Loucy (cell line): ENCODE measurements around the gene SLC25A21.

Experiments
- H2AFZ ChIP-seq: fragments of 200-600 bp; sonication (generic); 2 replicates; pipeline ENCODE4 v1.6.0; 2016; ENCODE audit warnings: antibody characterized with exemption, mild to moderate bottlenecking, low read length, moderate library complexity
- H3F3A ChIP-seq: fragments of 200-600 bp; 2 replicates; pipeline ENCODE4 v1.6.0; 2016; ENCODE audit warnings: antibody characterized with exemption, low read depth, mild to moderate bottlenecking
- H3K27me3 ChIP-seq: fragments of 200-600 bp; sonication (generic); 2 replicates; pipeline ENCODE4 v1.6.1; 2014; ENCODE audit warnings: low read length, mild to moderate bottlenecking; ENCODE audit not compliant: insufficient read depth, poor library complexity, severe bottlenecking
- H3K36me3 ChIP-seq: fragments of 200-600 bp; sonication (generic); 2 replicates; pipeline ENCODE4 v1.6.1; 2016; ENCODE audit warnings: low read length; ENCODE audit not compliant: insufficient read depth
- H3K4me1 ChIP-seq: fragments of 200-600 bp; sonication (generic); 2 replicates; pipeline ENCODE4 v1.5.1; 2014; ENCODE audit warnings: low read length, mild to moderate bottlenecking; ENCODE audit not compliant: insufficient read depth, poor library complexity, severe bottlenecking
- H3K4me2 ChIP-seq: fragments of 200-600 bp; sonication (generic); 2 replicates; pipeline ENCODE4 v1.6.0; 2014; ENCODE audit warnings: antibody characterized with exemption, low read length, low read depth, mild to moderate bottlenecking; ENCODE audit not compliant: poor library complexity, severe bottlenecking
- H3K4me3 ChIP-seq: fragments of 200-600 bp; sonication (generic); 2 replicates; pipeline ENCODE4 v1.5.1; 2014; ENCODE audit warnings: low read length, mild to moderate bottlenecking, mixed read lengths; ENCODE audit not compliant: poor library complexity, severe bottlenecking
- H3K79me2 ChIP-seq: fragments of 200-600 bp; sonication (generic); 2 replicates; pipeline ENCODE4 v1.6.1; 2014; ENCODE audit warnings: low read length; ENCODE audit not compliant: insufficient read depth
- H3K9ac ChIP-seq: fragments of 200-600 bp; sonication (generic); 2 replicates; pipeline ENCODE4 v1.6.0; 2014; ENCODE audit warnings: mild to moderate bottlenecking, low read depth, low read length, moderate library complexity; ENCODE audit not compliant: poor library complexity, severe bottlenecking
- H3K9me2 ChIP-seq: fragments of 200-600 bp; sonication (generic); replicated peaks from 2 replicates; pipeline ENCODE4 v1.6.1; 2016; ENCODE audit warnings: low read depth, low read length, mixed read lengths
- H3K9me3 ChIP-seq: fragments of 200-600 bp; sonication (generic); 2 replicates; pipeline ENCODE4 v1.6.1; 2014; ENCODE audit warnings: mild to moderate bottlenecking, antibody characterized with exemption, low read length, low read depth; ENCODE audit not compliant: insufficient read depth
- H4K20me1 ChIP-seq: fragments of 200-600 bp; sonication (generic); 2 replicates; pipeline ENCODE4 v1.6.0; 2014; ENCODE audit warnings: antibody characterized with exemption, low read length, mild to moderate bottlenecking; ENCODE audit not compliant: insufficient read depth, poor library complexity, severe bottlenecking
- EZH2phosphoT487 ChIP-seq: fragments of 200-600 bp; IDR thresholded peaks from 2 replicates; pipeline ENCODE4 v1.6.1; 2018; ENCODE audit warnings: antibody characterized with exemption, mild to moderate bottlenecking, moderate library complexity, borderline replicate concordance
- TF ChIP-seq, protein P1 (sequence below): fragments of 200-600 bp; sonication (generic); conservative IDR thresholded peaks from 2 replicates; pipeline ENCODE4 v1.5.1; 2014; ENCODE audit warnings: mild to moderate bottlenecking, antibody characterized with exemption, low read length

SLC25A21 gene

DNA sequence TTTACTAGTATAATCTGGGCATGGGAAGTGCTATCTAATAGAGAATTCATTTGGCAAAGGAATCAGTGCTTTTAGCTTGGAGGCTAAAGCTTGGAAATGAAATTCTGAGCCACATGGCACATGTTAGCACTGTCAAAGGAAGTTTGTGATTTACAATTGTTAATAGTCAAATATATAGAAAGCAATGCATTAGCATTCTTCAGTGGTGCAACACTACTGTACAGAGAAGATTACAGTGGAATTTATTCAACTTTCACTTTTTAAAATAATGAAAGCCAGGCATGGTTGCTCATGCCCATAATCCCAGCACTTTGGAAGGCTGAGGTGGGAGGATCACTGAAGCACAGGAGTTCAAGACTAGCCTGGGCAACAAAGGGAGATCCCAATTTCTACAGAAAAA, 464.8 kb downstream of the SLC25A21 start:
- no peaks in the 10 kb centered on the region for H3K9me3 ChIP-seq
- H3K36me3 ChIP-seq = no peaks in the 10 kb centered on the region
- H3K9ac ChIP-seq = no peak overlapping the region
- H3K27me3 ChIP-seq = no peaks in the 10 kb centered on the region
- H3K4me1 ChIP-seq = no peaks in the 10 kb centered on the region
- no peaks in the 10 kb centered on the region for H3K9me2 ChIP-seq
- no peaks in the 10 kb centered on the region for H4K20me1 ChIP-seq
- no peaks in the 10 kb centered on the region for H3K79me2 ChIP-seq
- H3F3A ChIP-seq = no peaks in the 10 kb centered on the region
- no peak overlapping the region for H3K4me3 ChIP-seq
- no peak overlapping the region for H2AFZ ChIP-seq
- H3K4me2 ChIP-seq = no peak overlapping the region
- no peak for TF ChIP-seq EZH2phosphoT487
- TF ChIP-seq, protein P1, sequence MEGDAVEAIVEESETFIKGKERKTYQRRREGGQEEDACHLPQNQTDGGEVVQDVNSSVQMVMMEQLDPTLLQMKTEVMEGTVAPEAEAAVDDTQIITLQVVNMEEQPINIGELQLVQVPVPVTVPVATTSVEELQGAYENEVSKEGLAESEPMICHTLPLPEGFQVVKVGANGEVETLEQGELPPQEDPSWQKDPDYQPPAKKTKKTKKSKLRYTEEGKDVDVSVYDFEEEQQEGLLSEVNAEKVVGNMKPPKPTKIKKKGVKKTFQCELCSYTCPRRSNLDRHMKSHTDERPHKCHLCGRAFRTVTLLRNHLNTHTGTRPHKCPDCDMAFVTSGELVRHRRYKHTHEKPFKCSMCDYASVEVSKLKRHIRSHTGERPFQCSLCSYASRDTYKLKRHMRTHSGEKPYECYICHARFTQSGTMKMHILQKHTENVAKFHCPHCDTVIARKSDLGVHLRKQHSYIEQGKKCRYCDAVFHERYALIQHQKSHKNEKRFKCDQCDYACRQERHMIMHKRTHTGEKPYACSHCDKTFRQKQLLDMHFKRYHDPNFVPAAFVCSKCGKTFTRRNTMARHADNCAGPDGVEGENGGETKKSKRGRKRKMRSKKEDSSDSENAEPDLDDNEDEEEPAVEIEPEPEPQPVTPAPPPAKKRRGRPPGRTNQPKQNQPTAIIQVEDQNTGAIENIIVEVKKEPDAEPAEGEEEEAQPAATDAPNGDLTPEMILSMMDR = no peak

DNA sequence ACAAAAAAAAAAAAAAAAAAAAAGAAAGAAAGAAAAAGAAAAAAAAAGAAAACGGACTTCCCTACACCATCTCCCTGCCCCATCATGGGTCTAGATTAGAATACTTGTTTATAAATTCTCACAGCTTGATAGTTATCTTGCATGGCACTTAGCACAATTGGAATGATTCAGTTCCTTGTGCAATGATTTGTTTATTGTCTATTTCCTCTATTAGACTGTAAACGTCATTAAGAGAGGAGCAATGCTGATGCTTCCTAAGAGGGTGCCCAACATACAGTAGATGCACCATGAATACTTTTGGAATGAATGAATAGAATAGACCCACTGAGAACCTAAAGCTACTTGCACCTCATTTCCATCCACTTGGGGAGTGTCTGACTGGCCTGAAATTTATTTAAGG, 469.9 kb downstream of the SLC25A21 start:
- Histone ChIP-seq H4K20me1 (no peaks in the 10 kb centered on the region), H3K9ac (no peak overlapping the region), H3K9me3 (no peaks in the 10 kb centered on the region), H2AFZ (no peak overlapping the region), H3K4me1 (no peaks in the 10 kb centered on the region), H3K27me3 (no peaks in the 10 kb centered on the region), H3K36me3 (no peaks in the 10 kb centered on the region), H3K4me3 (no peak overlapping the region), H3K4me2 (no peak overlapping the region), H3K9me2 (no peaks in the 10 kb centered on the region), H3K79me2 (no peaks in the 10 kb centered on the region), H3F3A (no peaks in the 10 kb centered on the region)
- TF ChIP-seq EZH2phosphoT487 = no peak
- TF ChIP-seq, protein P1 = no peak

DNA sequence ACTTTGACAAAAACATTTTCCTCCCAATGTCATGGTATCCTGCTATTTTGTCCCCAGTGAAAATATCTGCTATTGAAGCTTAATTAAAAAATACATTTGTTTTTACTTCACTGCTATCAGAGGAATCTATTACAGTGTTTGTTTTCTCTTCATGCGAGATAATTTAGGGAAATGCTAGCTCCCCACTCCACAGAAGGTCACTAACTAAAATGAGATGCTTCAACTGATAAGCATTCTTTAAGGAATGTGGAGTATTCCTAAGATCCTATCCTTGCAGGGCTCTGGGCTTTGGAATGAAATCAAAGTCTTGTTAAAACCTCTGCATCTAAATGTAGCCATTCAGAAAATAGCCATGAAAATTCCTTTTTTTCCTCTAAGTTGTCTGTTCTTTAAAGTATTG, 471.3 kb downstream of the SLC25A21 start:
- Histone ChIP-seq H3K9me3 (no peaks in the 10 kb centered on the region), H3K79me2 (no peaks in the 10 kb centered on the region), H3K36me3 (no peaks in the 10 kb centered on the region), H3K4me3 (no peak overlapping the region), H3K9me2 (no peaks in the 10 kb centered on the region), H2AFZ (no peak overlapping the region), H3K9ac (no peak overlapping the region), H3K27me3 (no peaks in the 10 kb centered on the region), H3F3A (no peaks in the 10 kb centered on the region), H3K4me1 (no peaks in the 10 kb centered on the region), H4K20me1 (no peaks in the 10 kb centered on the region), H3K4me2 (no peak overlapping the region)
- TF ChIP-seq, protein P1 = no peak
